ENCODE data around the gene AMOTL1. TPM values are rescaled to one million over a fixed set of nuclear protein-coding genes. Genes with fewer than 3 reads are reported as not detected.

AMOTL1 gene
- total and polyA plus RNA-seq, 2 donors (not counting 3 experiments of a cell fraction or from before 2014, with no cell fraction given) = 12.5 to 37.8 TPM

DNA sequence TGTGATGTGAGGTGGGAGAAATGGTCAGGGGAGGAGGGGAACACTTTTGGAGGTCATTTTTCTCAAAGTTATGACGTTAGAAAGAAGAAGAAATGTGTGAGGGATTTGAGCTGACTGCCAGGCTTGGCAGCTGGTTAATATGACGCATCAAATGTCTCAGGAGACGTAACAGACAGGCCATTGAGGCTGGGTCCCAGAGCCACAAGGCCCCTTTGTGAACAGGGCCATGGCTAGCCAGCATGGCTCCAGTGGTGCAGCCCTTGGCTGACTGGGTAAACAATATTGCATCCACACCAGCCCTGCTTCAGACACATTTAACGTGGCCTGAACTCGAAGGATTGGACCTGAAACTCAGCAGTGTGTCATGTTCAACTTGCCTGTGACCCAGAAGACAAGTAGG is 34.3 kb downstream of the AMOTL1 start:
- Histone ChIP-seq H3K9me3 (replicated peaks; ENCODE audit: control insufficient read depth, insufficient read depth, low read length) (no peaks in the 10 kb centered on the region), H3K4me3 (replicated peaks in 1 of 3; ENCODE audit: insufficient read depth in 1 of 3, low read depth in 1 of 3, low read length in 3 of 3) (no peak overlapping the region), H3K79me2 (ENCODE audit: control insufficient read depth, insufficient read depth, low read length) (peaks cover 74% of the 10 kb centered on the region), H3K9ac (replicated peaks; ENCODE audit: extremely low read depth, insufficient read depth, low read length) (no peak overlapping the region), H2AFZ (ENCODE audit: low read depth, low read length) (no peak overlapping the region), H3K4me2 (ENCODE audit: insufficient read depth, low read length) (no peak overlapping the region), H3K4me1 (ENCODE audit: control insufficient read depth, extremely low read depth, insufficient read depth, low read length) (no peaks in the 10 kb centered on the region), H4K20me1 (replicated peaks; ENCODE audit: control insufficient read depth, extremely low read depth, insufficient read depth, low read length) (peaks cover 7% of the 10 kb centered on the region), H3K27ac (ENCODE audit: insufficient read depth, low read depth, low read length) (no peak overlapping the region), H3K27me3 (ENCODE audit: control insufficient read depth in 2 of 2, insufficient read depth in 2 of 2, low read length in 2 of 2) (no peaks in the 10 kb centered on the region), H3K36me3 (ENCODE audit: control insufficient read depth in 2 of 2, extremely low read depth in 1 of 2, insufficient read depth in 2 of 2, low read length in 2 of 2) (peaks cover 12 to 13% of the 10 kb centered on the region in 2 experiments), H3K9me1 (replicated peaks; ENCODE audit: control insufficient read depth, extremely low read depth, insufficient read depth, low read length) (no peaks in the 10 kb centered on the region)
- no TSS peak for BruUV-seq (replicated peaks)
- dilution Hi-C loops (cut with MboI; ENCODE audit: extremely low pct_ligation_motif_present, low sequenced_read_pairs) (no loop called here), intact Hi-C loops (cut with micrococcal nuclease) (no loop called here)
- ChIA-PET POLR2A (no interaction called here), CTCF (interaction anchor here (1.2 to 1.7 kb wide), 3 partner anchors 11 to 61 kb away, joined by 4 to 5 read pairs (median 4); no protein-coding TSS in a partner anchor)
- TF ChIP-seq FOS (IDR thresholded peaks at IDR 0.05; ENCODE audit: borderline replicate concordance, insufficient read depth, low read length) (no peak), EZH2 (IDR thresholded peaks at IDR 0.05; ENCODE audit: borderline replicate concordance, low read depth, low read length, severe bottlenecking) (no peak), GATA2 (IDR thresholded peaks at IDR 0.05; ENCODE audit: insufficient read depth, insufficient read length, low read depth, low read length) (no peak), POLR2AphosphoS5 (IDR thresholded peaks at IDR 0.05; ENCODE audit: insufficient read depth, low read depth, low read length) (no peak), POLR2A (IDR thresholded peaks at IDR 0.05; ENCODE audit: low read depth, low read length) (no peak), MYC (IDR thresholded peaks at IDR 0.05; ENCODE audit: low read depth, low read length) (no peak), JUN (IDR thresholded peaks at IDR 0.05; ENCODE audit: borderline replicate concordance, insufficient read depth, insufficient read length, low read depth) (no peak)
- TF ChIP-seq, protein P1, sequence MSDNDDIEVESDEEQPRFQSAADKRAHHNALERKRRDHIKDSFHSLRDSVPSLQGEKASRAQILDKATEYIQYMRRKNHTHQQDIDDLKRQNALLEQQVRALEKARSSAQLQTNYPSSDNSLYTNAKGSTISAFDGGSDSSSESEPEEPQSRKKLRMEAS (IDR thresholded peaks at IDR 0.05; ENCODE audit: insufficient read depth, insufficient read length) = no peak
- TF ChIP-seq, protein P2, sequence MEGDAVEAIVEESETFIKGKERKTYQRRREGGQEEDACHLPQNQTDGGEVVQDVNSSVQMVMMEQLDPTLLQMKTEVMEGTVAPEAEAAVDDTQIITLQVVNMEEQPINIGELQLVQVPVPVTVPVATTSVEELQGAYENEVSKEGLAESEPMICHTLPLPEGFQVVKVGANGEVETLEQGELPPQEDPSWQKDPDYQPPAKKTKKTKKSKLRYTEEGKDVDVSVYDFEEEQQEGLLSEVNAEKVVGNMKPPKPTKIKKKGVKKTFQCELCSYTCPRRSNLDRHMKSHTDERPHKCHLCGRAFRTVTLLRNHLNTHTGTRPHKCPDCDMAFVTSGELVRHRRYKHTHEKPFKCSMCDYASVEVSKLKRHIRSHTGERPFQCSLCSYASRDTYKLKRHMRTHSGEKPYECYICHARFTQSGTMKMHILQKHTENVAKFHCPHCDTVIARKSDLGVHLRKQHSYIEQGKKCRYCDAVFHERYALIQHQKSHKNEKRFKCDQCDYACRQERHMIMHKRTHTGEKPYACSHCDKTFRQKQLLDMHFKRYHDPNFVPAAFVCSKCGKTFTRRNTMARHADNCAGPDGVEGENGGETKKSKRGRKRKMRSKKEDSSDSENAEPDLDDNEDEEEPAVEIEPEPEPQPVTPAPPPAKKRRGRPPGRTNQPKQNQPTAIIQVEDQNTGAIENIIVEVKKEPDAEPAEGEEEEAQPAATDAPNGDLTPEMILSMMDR (IDR thresholded peaks at IDR 0.05; ENCODE audit: extremely low read depth in 1 of 2, insufficient read depth in 1 of 2, low read depth in 1 of 2, low read length in 2 of 2) = no peak
- DNase-seq (ENCODE audit: low read depth, low spot score) = no peak
- no peak for FAIRE-seq

Data from endothelial cell of umbilical vein (primary cell).